WTC11 (cell line): Measurements from ENCODE around the gene TUG1. TPM values are rescaled to one million over a fixed set of nuclear protein-coding genes. Genes with fewer than 3 reads are reported as not detected.

Source experiments
- AFF4 ChIP-seq: sonication (generic); formaldehyde crosslinking; IDR thresholded peaks from 2 replicates; pipeline ENCODE4 v1.8.1; 2023; ENCODE audit warnings: mild to moderate bottlenecking, missing genetic modification reagents, borderline replicate concordance
- ETV6 ChIP-seq: sonication (generic); formaldehyde crosslinking; IDR thresholded peaks from 2 replicates; pipeline ENCODE4 v1.8.1; 2022; ENCODE audit warnings: mild to moderate bottlenecking, missing genetic modification reagents
- GRHL2 ChIP-seq: fragments of 250-450 bp; sonication (Bioruptor Pico); IDR thresholded peaks from 2 replicates; pipeline ENCODE4 v1.8.0; 2022; ENCODE audit warnings: mild to moderate bottlenecking, moderate library complexity; ENCODE audit not compliant: insufficient replicate concordance, severe bottlenecking
- IRF2 ChIP-seq: sonication (generic); formaldehyde crosslinking; IDR thresholded peaks from 2 replicates; pipeline ENCODE4 v1.8.0; 2022; ENCODE audit warnings: low read depth, missing genetic modification reagents, borderline replicate concordance
- JUN ChIP-seq: sonication (generic); formaldehyde crosslinking; IDR thresholded peaks from 2 replicates; pipeline ENCODE4 v1.8.0; 2023; ENCODE audit warnings: mild to moderate bottlenecking, missing genetic modification reagents
- MLX ChIP-seq: sonication (generic); formaldehyde crosslinking; IDR thresholded peaks from 2 replicates; pipeline ENCODE4 v1.8.1; 2023; ENCODE audit warnings: mild to moderate bottlenecking, missing genetic modification reagents, moderate library complexity
- NFATC4 ChIP-seq: fragments of 250-450 bp; sonication (Bioruptor Pico); IDR thresholded peaks from 2 replicates; pipeline ENCODE4 v1.9.0; 2021; ENCODE audit warnings: mild to moderate bottlenecking
- NFE2L1 ChIP-seq: sonication (generic); formaldehyde crosslinking; IDR thresholded peaks from 2 replicates; pipeline ENCODE4 v1.8.1; 2023; ENCODE audit warnings: missing genetic modification reagents
- PRRX2 ChIP-seq: fragments of 250-450 bp; sonication (Bioruptor Pico); IDR thresholded peaks from 2 replicates; pipeline ENCODE4 v1.8.0; 2021; ENCODE audit warnings: mild to moderate bottlenecking
- STAT6 ChIP-seq: sonication (generic); formaldehyde crosslinking; conservative IDR thresholded peaks from 2 replicates; pipeline ENCODE4 v1.8.1; 2023; ENCODE audit warnings: mild to moderate bottlenecking, low read depth, missing genetic modification reagents, moderate library complexity
- TEAD1 ChIP-seq: sonication (generic); formaldehyde crosslinking; IDR thresholded peaks from 2 replicates; pipeline ENCODE4 v1.8.0; 2022; ENCODE audit warnings: mild to moderate bottlenecking, missing genetic modification reagents
- TP53 ChIP-seq: sonication (generic); formaldehyde crosslinking; IDR thresholded peaks from 2 replicates; pipeline ENCODE4 v1.8.1; 2023; ENCODE audit warnings: mild to moderate bottlenecking, missing genetic modification reagents
- ZBTB43 ChIP-seq: sonication (generic); formaldehyde crosslinking; IDR thresholded peaks from 2 replicates; pipeline ENCODE4 v1.8.1; 2023; ENCODE audit warnings: mild to moderate bottlenecking, missing genetic modification reagents
- ZNF121 ChIP-seq: sonication (generic); formaldehyde crosslinking; IDR thresholded peaks from 2 replicates; pipeline ENCODE4 v1.8.0; 2023; ENCODE audit warnings: missing genetic modification reagents
- ZNF232 ChIP-seq: sonication (generic); formaldehyde crosslinking; IDR thresholded peaks from 2 replicates; pipeline ENCODE4 v1.8.0; 2022; ENCODE audit warnings: mild to moderate bottlenecking, missing genetic modification reagents
- ZNF416 ChIP-seq: fragments of 250-450 bp; sonication (Bioruptor Pico); IDR thresholded peaks from 2 replicates; pipeline ENCODE4 v1.9.0; 2021; ENCODE audit warnings: mild to moderate bottlenecking, inconsistent platforms
- ZNF423 ChIP-seq: fragments of 250-450 bp; sonication (Bioruptor Pico); IDR thresholded peaks from 2 replicates; pipeline ENCODE4 v2.1.2; 2022; ENCODE audit warnings: mild to moderate bottlenecking, moderate library complexity
- ZNF512 ChIP-seq: sonication (generic); formaldehyde crosslinking; IDR thresholded peaks from 2 replicates; pipeline ENCODE4 v1.8.1; 2022; ENCODE audit warnings: missing genetic modification reagents, borderline replicate concordance
- ZNF671 ChIP-seq: fragments of 250-450 bp; sonication (Bioruptor Pico); IDR thresholded peaks from 2 replicates; pipeline ENCODE4 v1.8.0; 2021; ENCODE audit warnings: mild to moderate bottlenecking
- total RNA-seq: library from RNA; stranded (reverse); gene quantifications from 3 replicates; pipeline ENCODE4 v1.2.3, GENCODE V29; 2021
- TF ChIP-seq, protein P1 (sequence below): sonication (generic); formaldehyde crosslinking; IDR thresholded peaks from 2 replicates; pipeline ENCODE4 v1.8.1; 2023; ENCODE audit warnings: mild to moderate bottlenecking, missing genetic modification reagents, moderate library complexity
- TF ChIP-seq, protein P2 (sequence below): sonication (generic); formaldehyde crosslinking; IDR thresholded peaks from 2 replicates; pipeline ENCODE4 v1.8.0; 2022; ENCODE audit warnings: mild to moderate bottlenecking, missing genetic modification reagents
- TF ChIP-seq, protein P3 (sequence below): sonication (generic); formaldehyde crosslinking; IDR thresholded peaks from 2 replicates; pipeline ENCODE4 v1.8.1; 2023; ENCODE audit warnings: mild to moderate bottlenecking, missing genetic modification reagents
- TF ChIP-seq, protein P4 (sequence below): sonication (generic); formaldehyde crosslinking; IDR thresholded peaks from 2 replicates; pipeline ENCODE4 v1.8.1; 2023; ENCODE audit warnings: mild to moderate bottlenecking, moderate library complexity, missing genetic modification reagents

TUG1 gene
- total RNA-seq, 1 experiment from 2014 or later: 105 TPM

GRCh38 chr22:30968924-30969531, at the start of gene TUG1 (continued):
- no peak for TF ChIP-seq STAT6 (CRISPR knock-in tag)
- TF ChIP-seq ZBTB43 (CRISPR knock-in tag): no peak
- no peak for TF ChIP-seq ZNF671 (CRISPR knock-in tag)
- TF ChIP-seq IRF2: no peak
- TF ChIP-seq ZNF121: no peak
- TF ChIP-seq GRHL2 (CRISPR knock-in tag): no peak
- TF ChIP-seq PRRX2 (CRISPR knock-in tag): no peak
- no peak for TF ChIP-seq JUN (CRISPR knock-in tag)
- TF ChIP-seq, protein P1, sequence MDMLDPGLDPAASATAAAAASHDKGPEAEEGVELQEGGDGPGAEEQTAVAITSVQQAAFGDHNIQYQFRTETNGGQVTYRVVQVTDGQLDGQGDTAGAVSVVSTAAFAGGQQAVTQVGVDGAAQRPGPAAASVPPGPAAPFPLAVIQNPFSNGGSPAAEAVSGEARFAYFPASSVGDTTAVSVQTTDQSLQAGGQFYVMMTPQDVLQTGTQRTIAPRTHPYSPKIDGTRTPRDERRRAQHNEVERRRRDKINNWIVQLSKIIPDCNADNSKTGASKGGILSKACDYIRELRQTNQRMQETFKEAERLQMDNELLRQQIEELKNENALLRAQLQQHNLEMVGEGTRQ (CRISPR knock-in tag): peak; percentile 99
- TF ChIP-seq ZNF423 (CRISPR knock-in tag): no peak
- TF ChIP-seq, protein P2, sequence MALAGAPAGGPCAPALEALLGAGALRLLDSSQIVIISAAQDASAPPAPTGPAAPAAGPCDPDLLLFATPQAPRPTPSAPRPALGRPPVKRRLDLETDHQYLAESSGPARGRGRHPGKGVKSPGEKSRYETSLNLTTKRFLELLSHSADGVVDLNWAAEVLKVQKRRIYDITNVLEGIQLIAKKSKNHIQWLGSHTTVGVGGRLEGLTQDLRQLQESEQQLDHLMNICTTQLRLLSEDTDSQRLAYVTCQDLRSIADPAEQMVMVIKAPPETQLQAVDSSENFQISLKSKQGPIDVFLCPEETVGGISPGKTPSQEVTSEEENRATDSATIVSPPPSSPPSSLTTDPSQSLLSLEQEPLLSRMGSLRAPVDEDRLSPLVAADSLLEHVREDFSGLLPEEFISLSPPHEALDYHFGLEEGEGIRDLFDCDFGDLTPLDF: peak; percentile 55; the same call in 1 of the 2 replicates
- no peak for TF ChIP-seq ZNF416 (CRISPR knock-in tag)
- TF ChIP-seq ZNF512 (CRISPR knock-in tag): no peak
- TF ChIP-seq, protein P3, sequence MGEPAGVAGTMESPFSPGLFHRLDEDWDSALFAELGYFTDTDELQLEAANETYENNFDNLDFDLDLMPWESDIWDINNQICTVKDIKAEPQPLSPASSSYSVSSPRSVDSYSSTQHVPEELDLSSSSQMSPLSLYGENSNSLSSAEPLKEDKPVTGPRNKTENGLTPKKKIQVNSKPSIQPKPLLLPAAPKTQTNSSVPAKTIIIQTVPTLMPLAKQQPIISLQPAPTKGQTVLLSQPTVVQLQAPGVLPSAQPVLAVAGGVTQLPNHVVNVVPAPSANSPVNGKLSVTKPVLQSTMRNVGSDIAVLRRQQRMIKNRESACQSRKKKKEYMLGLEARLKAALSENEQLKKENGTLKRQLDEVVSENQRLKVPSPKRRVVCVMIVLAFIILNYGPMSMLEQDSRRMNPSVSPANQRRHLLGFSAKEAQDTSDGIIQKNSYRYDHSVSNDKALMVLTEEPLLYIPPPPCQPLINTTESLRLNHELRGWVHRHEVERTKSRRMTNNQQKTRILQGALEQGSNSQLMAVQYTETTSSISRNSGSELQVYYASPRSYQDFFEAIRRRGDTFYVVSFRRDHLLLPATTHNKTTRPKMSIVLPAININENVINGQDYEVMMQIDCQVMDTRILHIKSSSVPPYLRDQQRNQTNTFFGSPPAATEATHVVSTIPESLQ (CRISPR knock-in tag): no peak
- TF ChIP-seq MLX (CRISPR knock-in tag): no peak
- TF ChIP-seq AFF4: no peak
- TF ChIP-seq ZNF232 (CRISPR knock-in tag): peak; percentile 84
- no peak; the same call in 1 of the 2 replicates for TF ChIP-seq NFE2L1
- TF ChIP-seq NFATC4: no peak
- TF ChIP-seq, protein P4, sequence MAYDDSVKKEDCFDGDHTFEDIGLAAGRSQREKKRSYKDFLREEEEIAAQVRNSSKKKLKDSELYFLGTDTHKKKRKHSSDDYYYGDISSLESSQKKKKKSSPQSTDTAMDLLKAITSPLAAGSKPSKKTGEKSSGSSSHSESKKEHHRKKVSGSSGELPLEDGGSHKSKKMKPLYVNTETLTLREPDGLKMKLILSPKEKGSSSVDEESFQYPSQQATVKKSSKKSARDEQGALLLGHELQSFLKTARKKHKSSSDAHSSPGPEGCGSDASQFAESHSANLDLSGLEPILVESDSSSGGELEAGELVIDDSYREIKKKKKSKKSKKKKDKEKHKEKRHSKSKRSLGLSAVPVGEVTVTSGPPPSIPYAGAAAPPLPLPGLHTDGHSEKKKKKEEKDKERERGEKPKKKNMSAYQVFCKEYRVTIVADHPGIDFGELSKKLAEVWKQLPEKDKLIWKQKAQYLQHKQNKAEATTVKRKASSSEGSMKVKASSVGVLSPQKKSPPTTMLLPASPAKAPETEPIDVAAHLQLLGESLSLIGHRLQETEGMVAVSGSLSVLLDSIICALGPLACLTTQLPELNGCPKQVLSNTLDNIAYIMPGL (CRISPR knock-in tag): no peak
- TF ChIP-seq TEAD1 (CRISPR knock-in tag): 0 out of 2 replicates have a peak, but pooled peaks have one; percentile 12
- TF ChIP-seq ETV6 (CRISPR knock-in tag): peak; percentile 33; the same call in 1 of the 2 replicates
- no peak for TF ChIP-seq TP53 (CRISPR knock-in tag)
